ENCODE results near the gene HOXB9.
A peak's percentile ranks its signal among the peaks of the same experiment; 100 is the strongest.

Gene HOXB9

GRCh38 chr17:48596000-48596734 is 30.0 kb downstream of the HOXB9 start:
- no peak for DNase-seq

GRCh38 chr17:48595278-48595999 is 30.7 kb downstream of the HOXB9 start:
- DNase-seq = no peak

GRCh38 chr17:48594538-48595277 is 31.4 kb downstream of the HOXB9 start:
- no peak for DNase-seq

- DNase-seq = peak; percentile 70
Measured at GRCh38 chr17:48593840-48594537, 32.2 kb downstream of the HOXB9 start.

GRCh38 chr17:48593126-48593829 is 32.9 kb downstream of the HOXB9 start, which contains the start of gene HOXB5:
TSS of gene HOXB5 (minus strand) at chr17:48593779. CDS start at chr17:48593682, 97 bp downstream.
- DNase-seq = no peak

- no peak for DNase-seq
Measured at GRCh38 chr17:48592577-48592976, 33.6 kb downstream of the HOXB9 start.

GRCh38 chr17:48592057-48592514 is 34.1 kb downstream of the HOXB9 start:
- no peak for DNase-seq

GRCh38 chr17:48591255-48592056 is 34.7 kb downstream of the HOXB9 start:
- DNase-seq = no peak

- no peak for DNase-seq
Measured at GRCh38 chr17:48590607-48591161, 35.5 kb downstream of the HOXB9 start.

GRCh38 chr17:48589831-48590606 is 36.1 kb downstream of the HOXB9 start, which contains the start of gene HOXB3:
TSS of gene HOXB3 (minus strand) at chr17:48590241. CDS start at chr17:48552474, 37,767 bp downstream.
- no peak for DNase-seq

GRCh38 chr17:48589060-48589830 is 36.9 kb downstream of the HOXB9 start:
- no peak for DNase-seq

GRCh38 chr17:48588528-48588927 is 37.6 kb downstream of the HOXB9 start:
- DNase-seq = no peak

- DNase-seq = no peak
Measured at GRCh38 chr17:48588074-48588415, 38.1 kb downstream of the HOXB9 start.

GRCh38 chr17:48587276-48588073 is 38.7 kb downstream of the HOXB9 start:
- no peak for DNase-seq

GRCh38 chr17:48586355-48587258 is 39.6 kb downstream of the HOXB9 start:
- no peak for DNase-seq

GRCh38 chr17:48584223-48584741 is 41.9 kb downstream of the HOXB9 start:
- no peak for DNase-seq

GRCh38 chr17:48583708-48584222 is 42.4 kb downstream of the HOXB9 start:
- DNase-seq = no peak

Measured in effector CD8-positive, alpha-beta T cell (primary cell).